OCI-LY7 (cell line): ENCODE measurements around the gene SERTAD2. TPM values are rescaled to one million over a fixed set of nuclear protein-coding genes. Genes with fewer than 3 reads are reported as not detected.

ENCODE experiments used
- BruUV-seq: library from RNA; stranded (reverse); fragments of 400-500 nt; replicated peaks from 2 replicates; lab custom pipeline; 2021; lab: Mats Ljungman, UMichigan
- CTCF ChIA-PET: fragments of 300-600 bp; sonication (Branson Sonifier 250); formaldehyde crosslinking; loops from one replicate; lab custom pipeline; 2022; ENCODE audit warnings: antibody characterized with exemption; ENCODE audit not compliant: unreplicated experiment; lab: Charles Lee
- POLR2A ChIA-PET: fragments of 300-600 bp; sonication (Branson Sonifier 250); formaldehyde crosslinking; loops from one replicate; lab custom pipeline; 2022; ENCODE audit warnings: antibody characterized with exemption; lab: Charles Lee
- DNase-seq: peaks from one replicate; pipeline ENCODE4 v3.0.0-alpha.2; 2015; ENCODE audit warnings: low spot score
- H2AFZ ChIP-seq: fragments of 200-600 bp; sonication (generic), shearing (Covaris generic); 2 replicates; pipeline ENCODE4 v1.6.1; 2014; ENCODE audit warnings: mild to moderate bottlenecking, antibody characterized with exemption, low read length, moderate library complexity
- H3K27ac ChIP-seq: fragments of 200-600 bp; sonication (generic); 2 replicates; pipeline ENCODE4 v1.5.1; 2014; ENCODE audit warnings: mixed run types, low read depth, mild to moderate bottlenecking, moderate library complexity, low read length, inconsistent platforms; ENCODE audit not compliant: poor library complexity, severe bottlenecking
- H3K36me3 ChIP-seq: fragments of 200-600 bp; sonication (generic); 2 replicates; pipeline ENCODE4 v1.6.1; 2014; ENCODE audit warnings: mild to moderate bottlenecking, antibody characterized with exemption, low read length, moderate library complexity, mixed read lengths; ENCODE audit not compliant: insufficient read depth
- H3K4me1 ChIP-seq: fragments of 200-600 bp; sonication (generic); 2 replicates; pipeline ENCODE4 v1.5.1; 2014; ENCODE audit warnings: mild to moderate bottlenecking, low read length; ENCODE audit not compliant: insufficient read depth, poor library complexity, severe bottlenecking
- H3K4me2 ChIP-seq: fragments of 200-600 bp; sonication (generic); 2 replicates; pipeline ENCODE4 v1.6.1; 2014; ENCODE audit warnings: mild to moderate bottlenecking, low read length
- H3K4me3 ChIP-seq: fragments of 200-600 bp; sonication (generic); 2 replicates; pipeline ENCODE4 v1.5.1; 2014; ENCODE audit warnings: mild to moderate bottlenecking, low read depth, low read length; ENCODE audit not compliant: poor library complexity, severe bottlenecking
- H3K79me2 ChIP-seq: fragments of 200-600 bp; sonication (generic); 2 replicates; pipeline ENCODE4 v1.6.1; 2016; ENCODE audit warnings: low read depth, mild to moderate bottlenecking, low read length, moderate library complexity, mixed read lengths; ENCODE audit not compliant: insufficient read depth
- H3K9me2 ChIP-seq: fragments of 200-600 bp; sonication (generic); 2 replicates; pipeline ENCODE4 v1.6.1; 2016; ENCODE audit warnings: mild to moderate bottlenecking, low read length, mixed read lengths; ENCODE audit not compliant: insufficient read depth
- H3K9me3 ChIP-seq: fragments of 200-600 bp; sonication (generic); 2 replicates; pipeline ENCODE4 v1.6.1; 2014; ENCODE audit warnings: mild to moderate bottlenecking, mixed run types, low read length, mixed read lengths
- H4K20me1 ChIP-seq: fragments of 200-600 bp; sonication (generic); 2 replicates; pipeline ENCODE4 v1.6.1; 2014; ENCODE audit warnings: mild to moderate bottlenecking, antibody characterized with exemption, low read length, moderate library complexity, mixed read lengths; ENCODE audit not compliant: insufficient read depth
- CTCF ChIP-seq: fragments of 200-600 bp; sonication (generic); conservative IDR thresholded peaks from 2 replicates; pipeline ENCODE4 v1.5.1; 2014; ENCODE audit warnings: mild to moderate bottlenecking, antibody characterized with exemption, low read length, moderate library complexity, mixed read lengths
- EZH2phosphoT487 ChIP-seq: fragments of 200-600 bp; sonication (generic); IDR thresholded peaks from 2 replicates; pipeline ENCODE4 v1.6.1; 2018; ENCODE audit warnings: low read depth, borderline replicate concordance, mild to moderate bottlenecking, mixed run types, antibody characterized with exemption, low read length, moderate library complexity, mixed read lengths
- intact Hi-C: fragments of 100-400 bp; cut with micrococcal nuclease; formaldehyde crosslinking; loops from one replicate; pipeline ENCODE4 v1.10.0; 2022; ENCODE audit not compliant: unreplicated experiment
- total RNA-seq, 2 experiments: library from RNA; depleted of rRNA in 1 of 2; stranded (reverse); fragments of >200 nt in 1 of 2; shearing (Covaris generic) in 1 of 2; gene quantifications; 2 replicates each; pipeline ENCODE4 v1.2.3, GENCODE V29; 2014 to 2022

Gene SERTAD2
- total RNA-seq, 2 experiments from 2014 or later, result 11.5 to 54.5 TPM

GRCh38 chr2:64626963-64627760 lies 26.6 kb downstream of the SERTAD2 start:
- no peaks in the 10 kb centered on the region for H3K9me2 ChIP-seq
- no peak overlapping the region for H3K4me3 ChIP-seq
- no peak for DNase-seq
- no peak overlapping the region for H3K27ac ChIP-seq
- H3K79me2 ChIP-seq, result peaks cover 5% of the 10 kb centered on the region; the same call in 1 of the 2 replicates
- H3K4me2 ChIP-seq, result no peak overlapping the region
- no peak overlapping the region for H2AFZ ChIP-seq
- H3K9me3 ChIP-seq, result no peaks in the 10 kb centered on the region
- ChIA-PET CTCF (no interaction called here), POLR2A (interaction anchor here (0.7 to 2.9 kb wide), 3 partner anchors 16 to 120 kb away, joined by 3 to 13 read pairs (median 4); no protein-coding TSS in a partner anchor)
- peaks cover 18% of the 10 kb centered on the region for H3K36me3 ChIP-seq
- BruUV-seq, result no TSS peak
- H4K20me1 ChIP-seq, result peaks cover 5% of the 10 kb centered on the region; the same call in 1 of the 2 replicates
- H3K4me1 ChIP-seq, result peaks cover 17% of the 10 kb centered on the region
- no peak for TF ChIP-seq CTCF
- no peak for TF ChIP-seq EZH2phosphoT487
- intact Hi-C loops, result loop anchor here (10.0 kb wide), 1 partner anchor 292 kb away; no protein-coding TSS in a partner anchor

GRCh38 chr2:64626146-64626809 lies 27.4 kb downstream of the SERTAD2 start:
- POLR2A ChIA-PET, result interaction anchor here (0.7 to 2.9 kb wide), 8 partner anchors 8 to 296 kb away, joined by 3 to 13 read pairs (median 4); no protein-coding TSS in a partner anchor
- BruUV-seq, result no TSS peak
- CTCF ChIA-PET, result interaction anchor here (0.9 to 1.0 kb wide), 2 partner anchors 17 to 27 kb away, joined by 3 read pairs; no protein-coding TSS in a partner anchor

More at GRCh38 chr2:64626146-64626809, 27.4 kb downstream of the SERTAD2 start:
- Histone ChIP-seq H3K4me3 (no peak overlapping the region), H4K20me1 (no peaks in the 10 kb centered on the region; the same call in 1 of the 2 replicates), H3K9me3 (no peaks in the 10 kb centered on the region), H3K4me1 (peaks cover 17% of the 10 kb centered on the region), H3K36me3 (peaks cover 9% of the 10 kb centered on the region), H3K79me2 (no peaks in the 10 kb centered on the region; the same call in 1 of the 2 replicates), H2AFZ (no peak overlapping the region), H3K9me2 (no peaks in the 10 kb centered on the region), H3K4me2 (peak overlapping the region; percentile 25), H3K27ac (peak overlapping the region; percentile 11)
- peak; percentile 41 for DNase-seq
- TF ChIP-seq EZH2phosphoT487, result no peak
- TF ChIP-seq CTCF, result no peak
- intact Hi-C loops, result loop anchor here (10.0 kb wide), 1 partner anchor 291 kb away; no protein-coding TSS in a partner anchor
